Right forelimb (tissue), 1 donor: ENCODE results near the gene CCDC160.
"Not testable (repeated sequence)": the region's sequence is repeated elsewhere in the genome, so short reads cannot be mapped to it uniquely, and the experiment has no call there.

ENCODE experiments used
- DNase-seq: peaks from one replicate; pipeline ENCODE4 v3.0.0-alpha.2; 2018

CCDC160 gene

DNA sequence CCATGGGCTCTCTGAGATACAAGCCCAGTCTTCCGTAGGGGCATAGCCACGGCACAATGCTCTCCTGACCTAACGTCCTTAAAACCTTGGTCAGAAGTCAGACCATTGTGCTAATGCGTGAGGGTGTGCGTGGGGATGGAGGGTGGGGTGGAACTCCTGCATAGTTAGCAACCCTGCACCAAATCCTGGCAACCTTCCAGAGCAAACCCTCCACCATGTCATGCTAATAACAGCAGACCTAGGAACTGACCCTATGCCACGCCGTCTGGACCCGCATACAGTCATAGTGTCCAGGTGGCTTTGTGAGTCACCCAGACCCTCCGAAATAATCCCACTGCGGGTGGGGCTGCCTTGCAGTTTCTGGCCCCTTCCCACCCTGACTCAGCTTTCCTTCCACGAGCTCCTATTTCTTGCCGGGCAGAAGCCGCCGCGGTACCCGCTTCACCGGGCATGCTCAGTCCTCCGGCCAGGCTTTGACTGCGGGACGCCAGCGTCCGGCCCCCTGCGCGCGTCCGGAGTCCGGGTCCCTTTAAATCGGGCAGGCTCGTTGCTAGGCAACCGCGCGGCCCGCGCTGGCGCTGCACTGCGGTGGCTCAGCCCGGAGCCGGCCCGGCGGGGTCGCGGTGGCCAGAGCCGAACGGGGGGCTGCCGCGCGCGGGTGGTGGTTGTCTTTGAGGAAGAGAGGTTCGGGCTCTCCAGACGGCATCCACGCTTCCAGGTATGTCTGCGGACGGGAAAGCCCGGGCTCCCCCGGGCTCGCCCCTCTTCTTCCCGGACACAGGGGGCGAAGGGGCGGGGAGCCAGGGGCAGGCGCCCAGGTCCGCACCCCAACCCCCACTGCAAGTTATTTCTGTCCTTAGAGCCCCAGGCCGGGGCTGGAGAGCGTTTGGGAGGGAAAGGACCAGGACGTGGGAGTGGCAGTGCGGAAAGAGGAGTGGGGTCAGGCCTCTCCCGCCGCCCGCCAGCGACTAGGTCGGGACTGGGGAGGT, at the start of gene CCDC160:
TSS of gene CCDC160 (plus strand) at position 557 of the 989 bp plus-strand sequence. CDS start 7,619 bp downstream, outside the sequence.
- DNase-seq = peak; percentile 55

DNA sequence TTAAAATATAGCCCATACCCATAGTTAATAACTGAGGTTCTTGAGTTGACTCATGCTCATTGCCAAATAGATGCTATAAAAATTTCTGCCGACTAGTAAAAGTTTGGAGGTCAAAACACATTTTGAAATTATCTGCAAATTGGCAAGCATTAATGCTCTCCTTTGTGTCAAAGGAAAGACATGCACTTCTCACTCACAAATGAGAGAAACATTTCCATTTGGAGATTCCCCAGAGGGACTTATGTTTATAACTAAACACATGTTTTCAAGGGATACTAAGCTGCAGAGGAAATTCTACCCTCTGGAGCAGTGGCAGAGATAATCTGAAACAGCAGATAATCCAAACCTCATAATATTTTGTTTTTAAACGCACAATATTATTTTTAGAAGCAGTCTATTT, 45.7 kb upstream of the CCDC160 start:
- no peak for DNase-seq

DNA sequence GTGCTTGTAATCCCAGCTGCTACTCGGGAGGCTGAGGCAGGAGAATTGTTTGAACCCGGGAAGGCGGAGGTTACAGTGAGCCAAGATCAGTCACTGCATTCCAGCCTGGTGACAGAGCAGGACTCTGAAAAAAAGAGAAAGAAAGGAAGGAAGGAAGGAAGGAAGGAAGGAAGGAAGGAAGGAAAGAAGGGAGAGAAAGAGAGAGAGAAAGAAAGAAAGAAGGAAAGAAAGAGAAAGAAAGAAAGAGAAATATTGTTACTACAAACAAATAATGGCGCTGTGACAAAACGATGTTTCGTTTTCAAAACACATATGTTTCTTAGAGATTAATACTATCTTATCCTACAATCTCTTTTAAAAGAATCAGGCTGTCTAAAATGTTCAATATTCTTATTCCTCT, 42.1 kb upstream of the CCDC160 start:
- no peak for DNase-seq

DNA sequence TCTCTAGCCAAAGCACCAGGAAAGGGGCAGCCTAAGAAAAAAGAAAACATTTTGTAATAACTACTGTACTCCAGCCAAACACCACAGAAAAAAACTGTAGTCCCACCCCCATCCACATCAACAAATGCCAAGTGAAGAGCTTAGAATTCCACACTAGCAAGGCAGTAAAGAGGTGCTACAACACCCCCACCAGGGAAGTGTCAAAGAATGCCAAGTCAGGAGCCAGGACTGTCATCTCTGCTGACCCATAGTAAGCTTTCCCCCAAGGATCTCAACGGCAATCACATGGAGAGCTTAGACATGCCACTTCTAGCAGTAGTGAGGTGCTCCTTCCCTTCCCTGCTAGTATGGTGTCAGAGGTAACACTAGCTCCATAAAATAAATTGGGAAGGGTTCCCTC, 34.4 kb upstream of the CCDC160 start:
- no peak for DNase-seq

DNA sequence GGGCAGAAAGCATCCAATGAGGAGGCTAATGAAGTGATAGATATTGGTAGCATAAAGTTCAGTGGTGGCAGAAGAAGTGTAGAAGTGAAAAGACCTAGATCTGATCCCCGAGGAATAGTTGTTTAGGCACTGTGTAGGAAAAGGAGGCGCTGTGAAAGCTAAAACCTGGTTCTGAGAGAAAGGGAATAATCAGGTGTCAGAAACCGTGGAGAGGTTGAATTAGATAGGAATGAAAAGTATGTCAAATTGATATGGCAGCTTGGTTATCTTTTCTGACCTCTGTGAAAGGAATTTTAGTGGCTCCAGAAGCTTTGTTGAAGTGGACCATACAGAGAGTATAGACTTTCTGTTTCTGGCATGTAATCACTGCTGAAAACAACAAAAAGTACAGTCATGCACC, 30.8 kb upstream of the CCDC160 start:
- DNase-seq = no peak

DNA sequence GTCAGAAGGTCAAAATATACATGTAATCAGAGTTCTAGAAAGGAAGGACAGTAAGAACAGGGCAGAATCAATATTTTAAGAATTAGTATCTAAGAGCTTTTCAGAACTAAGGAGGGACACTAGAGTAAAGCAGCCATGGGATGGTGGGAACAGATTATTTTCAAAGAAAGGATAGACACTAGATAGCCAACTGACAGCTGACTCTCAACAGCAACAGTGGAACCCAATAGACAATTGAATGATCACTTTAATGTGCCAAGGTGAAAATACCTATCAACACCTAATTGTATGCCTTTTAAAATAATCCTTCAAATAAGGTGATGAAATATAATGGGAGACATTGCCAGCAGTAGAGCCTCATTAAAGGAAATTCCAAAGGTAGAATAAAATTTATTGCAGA, 26.5 kb upstream of the CCDC160 start:
- DNase-seq = no peak

DNA sequence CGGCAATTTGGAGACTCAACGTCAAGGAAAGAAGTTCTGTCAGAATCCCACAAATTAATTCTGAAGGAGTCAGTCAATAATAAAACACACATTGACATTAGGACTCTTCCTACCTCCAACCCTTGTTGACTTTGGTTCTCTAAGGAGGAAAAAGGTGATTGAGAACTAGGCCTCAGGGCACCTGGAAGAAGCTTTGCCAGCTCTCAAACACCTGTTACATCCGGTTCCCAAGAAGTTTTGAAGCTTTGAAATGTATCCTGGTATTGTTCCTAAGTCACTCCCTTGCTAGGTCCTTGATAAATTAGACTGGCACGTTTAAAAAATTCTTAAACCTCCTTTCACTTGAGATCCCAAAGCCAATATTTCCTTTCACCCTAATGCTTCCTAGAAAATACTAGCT, 1.7 kb upstream of the CCDC160 start:
- DNase-seq = no peak

DNA sequence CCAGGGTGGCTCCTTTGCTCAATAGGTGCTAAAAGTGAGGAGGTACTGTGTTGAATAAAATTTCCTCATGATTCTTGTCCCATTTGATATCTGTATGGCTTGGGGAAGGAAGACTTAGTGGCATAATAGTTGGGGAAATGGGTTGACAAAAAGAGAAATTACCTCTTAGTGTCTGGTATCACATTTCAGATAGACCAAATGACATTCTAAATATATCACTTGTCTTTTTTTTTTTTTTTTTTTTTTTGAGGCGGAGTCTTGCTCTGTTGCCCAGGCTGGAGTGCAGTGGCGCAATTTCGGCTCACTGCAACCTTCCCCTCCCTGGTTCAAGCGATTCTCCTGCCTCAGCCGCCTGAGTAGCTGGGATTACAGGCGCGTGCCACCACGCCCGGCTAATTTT, 1.2 kb downstream of the CCDC160 start:
- not testable (repeated sequence) for DNase-seq

DNA sequence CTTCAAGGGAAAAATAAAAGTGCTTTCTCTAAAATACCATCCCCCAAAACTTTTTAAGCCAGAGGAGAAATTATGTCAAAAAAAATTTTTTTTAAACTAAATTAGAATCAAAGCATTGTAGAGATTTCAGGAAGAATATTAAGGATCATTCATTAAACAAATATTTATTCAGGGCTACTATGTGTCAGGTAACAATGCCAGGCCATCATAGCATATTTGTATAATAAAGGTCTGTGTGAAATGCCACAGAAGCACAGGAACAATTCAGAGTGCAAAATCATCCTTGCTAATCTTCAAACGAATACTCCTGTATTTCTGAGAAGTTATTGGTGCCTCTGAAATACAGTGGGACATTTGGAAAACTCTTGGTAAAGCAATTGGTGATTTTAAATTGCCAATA, 2.0 kb downstream of the CCDC160 start:
- no peak for DNase-seq

DNA sequence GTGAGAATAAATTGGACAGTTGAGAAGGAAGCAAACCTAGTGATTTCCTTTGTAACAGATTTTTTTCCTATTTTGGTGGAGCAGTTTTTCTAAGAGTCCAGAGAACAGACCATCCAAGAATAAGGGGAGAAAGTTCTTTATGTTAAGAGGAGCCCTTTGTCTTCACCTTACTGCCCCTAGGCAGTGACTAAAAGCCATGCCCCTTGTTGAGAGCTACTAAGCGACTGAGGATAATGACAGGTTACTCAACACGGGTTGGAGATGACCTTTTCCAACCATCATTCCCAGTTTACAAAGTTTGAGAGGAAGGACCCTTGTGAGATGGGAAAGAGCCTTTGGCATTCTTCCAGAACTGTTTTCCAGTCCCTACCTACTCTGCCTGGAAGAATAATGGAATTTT, 3.2 kb downstream of the CCDC160 start:
- DNase-seq = no peak

DNA sequence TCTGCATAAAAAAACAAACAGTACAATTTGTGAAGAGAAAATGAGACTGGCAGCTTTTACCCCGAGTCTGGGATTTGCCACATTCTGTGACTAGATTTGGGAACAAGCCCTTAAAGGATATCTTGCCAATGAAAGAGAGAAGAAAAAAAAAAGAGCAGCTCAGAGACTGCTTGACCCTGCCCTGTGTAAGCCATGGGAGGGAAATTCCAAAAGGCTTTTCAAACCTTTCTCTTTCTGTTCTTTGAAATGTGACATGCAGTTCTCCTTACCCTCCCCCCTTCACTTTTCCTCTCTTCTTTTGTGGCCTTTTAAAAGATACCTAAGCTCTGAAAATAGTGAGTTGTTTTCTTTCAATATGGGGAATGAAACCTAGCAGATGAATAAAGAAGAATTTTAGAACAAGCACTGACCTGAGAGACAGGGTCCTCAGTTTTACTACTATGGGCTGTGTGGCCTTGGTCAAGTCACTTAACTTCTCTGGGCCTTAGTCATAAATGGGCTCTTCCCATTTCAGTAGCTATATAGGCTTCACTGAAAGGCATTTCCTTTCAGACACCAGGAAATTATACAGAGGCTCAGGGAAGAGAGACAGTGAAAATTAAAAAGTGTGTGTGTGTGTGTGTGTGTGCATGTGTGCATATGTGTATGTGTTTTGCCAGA, 5.1 kb downstream of the CCDC160 start:
- no peak for DNase-seq

DNA sequence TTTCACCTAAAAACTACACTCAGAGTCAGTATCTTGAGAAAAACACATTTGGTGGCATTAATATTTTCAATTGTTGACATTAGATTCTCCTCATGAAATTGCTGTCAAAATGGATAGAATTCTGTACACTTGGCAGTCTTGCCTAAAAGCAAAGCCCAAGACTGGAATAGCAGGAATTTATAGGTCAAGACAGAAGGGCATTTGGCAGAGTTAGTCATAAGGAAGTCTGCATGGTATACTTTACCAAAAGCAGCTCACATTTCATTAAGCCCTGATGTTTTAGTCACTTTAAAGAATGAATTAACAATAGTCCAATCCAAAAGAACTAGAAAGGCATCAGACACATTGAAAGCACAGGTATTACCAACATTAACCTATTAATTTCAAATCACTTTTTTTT, 7.1 kb downstream of the CCDC160 start:
- no peak for DNase-seq

DNA sequence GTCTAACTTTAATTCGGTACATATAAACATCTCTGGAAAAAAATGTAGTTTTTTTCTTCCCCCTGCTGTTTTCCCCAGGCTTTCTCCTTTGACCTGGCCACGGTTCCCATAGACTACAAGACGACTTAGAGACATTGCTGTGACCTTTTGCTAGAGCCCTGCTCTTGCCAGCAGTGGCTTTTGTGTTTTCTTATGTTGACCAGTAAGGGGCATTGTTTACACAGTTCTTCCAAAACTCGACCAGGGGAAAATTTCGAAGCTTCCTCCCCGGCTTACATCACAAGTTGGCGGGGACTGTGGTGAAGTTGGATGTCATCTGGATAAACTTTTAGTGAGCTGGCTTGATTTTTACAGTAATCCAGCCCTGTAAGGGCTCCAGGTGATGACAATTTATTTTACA, 9.3 kb downstream of the CCDC160 start:
- no peak for DNase-seq

DNA sequence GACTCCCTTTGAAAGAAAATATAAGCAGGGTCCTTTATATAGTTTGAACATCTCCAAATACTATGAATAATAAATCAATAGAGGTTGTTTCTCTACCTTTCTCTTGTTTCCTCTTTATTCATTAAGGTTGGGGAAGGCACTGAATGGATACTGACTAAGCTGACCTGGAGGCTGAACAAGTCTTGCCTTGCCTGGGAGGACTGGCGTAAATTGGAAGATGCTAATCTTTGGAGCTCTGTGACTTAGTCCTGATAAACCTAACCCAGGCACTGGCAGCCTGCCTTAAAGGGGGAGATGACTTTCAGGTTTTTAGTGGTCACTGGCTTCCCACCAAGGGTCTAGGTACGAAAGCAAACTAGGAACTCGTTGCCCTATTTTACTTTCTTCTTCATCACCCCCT, 10.5 kb downstream of the CCDC160 start:
- no peak for DNase-seq

DNA sequence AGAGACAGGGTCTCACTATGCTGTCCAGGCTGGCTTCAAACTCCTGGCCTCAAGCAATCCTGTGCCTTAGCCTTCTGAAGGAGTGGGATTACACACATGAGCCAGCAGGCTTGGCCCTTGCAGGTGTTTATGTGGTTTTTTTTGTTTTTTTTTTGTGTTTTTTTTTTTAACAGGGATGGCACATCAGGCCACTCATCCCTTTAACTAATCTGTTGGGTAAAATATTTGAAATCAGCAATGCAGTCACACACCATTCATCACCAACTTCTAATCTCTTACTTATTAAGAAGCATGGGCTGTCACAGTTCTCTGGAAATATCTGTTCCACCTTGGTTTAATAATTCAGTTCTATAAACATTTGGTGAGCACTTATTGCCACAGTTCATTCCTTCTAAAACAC, 12.3 kb downstream of the CCDC160 start:
- no peak for DNase-seq

DNA sequence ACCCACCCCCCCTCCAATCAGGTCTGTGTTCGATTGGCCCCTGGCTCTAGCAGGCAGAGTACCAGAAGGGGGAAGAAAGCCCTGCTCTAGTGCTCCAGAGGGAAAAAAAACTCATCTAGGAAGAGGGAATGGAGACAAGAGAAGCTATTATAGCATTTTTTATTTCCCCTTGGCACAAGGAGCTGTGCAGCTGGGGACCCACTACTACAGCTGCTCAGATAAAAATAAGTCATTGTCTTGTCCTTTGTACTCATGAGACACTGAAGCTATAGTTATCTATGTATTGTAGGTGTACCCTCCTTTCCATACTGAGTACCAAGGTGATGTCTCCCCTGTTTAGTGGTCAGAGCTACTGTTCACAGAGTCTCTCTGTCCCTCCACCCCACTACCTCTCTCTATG, 14.3 kb downstream of the CCDC160 start:
- DNase-seq = no peak

DNA sequence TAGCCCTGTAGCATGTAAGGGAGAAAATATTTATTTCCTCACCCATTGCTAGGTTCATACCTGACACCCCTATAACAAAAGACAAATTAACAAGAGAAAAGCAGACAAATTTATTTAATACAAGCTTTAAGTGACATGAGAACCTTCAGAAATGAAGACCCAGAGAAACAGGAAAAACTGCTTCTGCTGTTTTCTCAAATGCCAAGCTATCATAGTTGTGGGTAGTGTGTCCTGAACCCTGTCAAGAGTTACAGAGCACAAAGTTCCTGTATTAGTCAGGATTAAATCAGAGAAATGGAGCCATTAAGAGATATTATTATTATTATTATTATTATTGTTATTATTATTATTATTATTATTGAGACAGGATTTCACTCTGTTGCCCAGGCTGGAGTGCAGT, 17.5 kb downstream of the CCDC160 start:
- no peak for DNase-seq

DNA sequence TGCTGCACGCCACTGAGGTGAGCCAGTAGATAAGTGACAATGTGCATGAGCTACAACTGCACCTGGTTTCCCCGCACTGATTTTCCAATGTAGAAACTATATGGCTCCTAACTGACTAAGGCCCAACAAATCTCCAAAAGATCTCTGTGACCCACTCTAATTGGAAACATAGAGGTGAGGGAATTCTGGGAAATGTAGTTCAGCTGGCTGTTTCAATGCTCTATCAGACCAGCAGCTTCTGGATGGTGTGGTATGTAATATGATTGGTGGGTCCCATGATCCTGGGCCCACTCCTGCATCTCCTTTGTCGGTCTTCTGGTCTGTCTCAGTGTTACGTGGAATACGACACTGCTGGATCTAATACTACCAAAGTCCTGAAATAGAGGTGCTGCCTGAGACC, 18.6 kb downstream of the CCDC160 start:
- DNase-seq = no peak

DNA sequence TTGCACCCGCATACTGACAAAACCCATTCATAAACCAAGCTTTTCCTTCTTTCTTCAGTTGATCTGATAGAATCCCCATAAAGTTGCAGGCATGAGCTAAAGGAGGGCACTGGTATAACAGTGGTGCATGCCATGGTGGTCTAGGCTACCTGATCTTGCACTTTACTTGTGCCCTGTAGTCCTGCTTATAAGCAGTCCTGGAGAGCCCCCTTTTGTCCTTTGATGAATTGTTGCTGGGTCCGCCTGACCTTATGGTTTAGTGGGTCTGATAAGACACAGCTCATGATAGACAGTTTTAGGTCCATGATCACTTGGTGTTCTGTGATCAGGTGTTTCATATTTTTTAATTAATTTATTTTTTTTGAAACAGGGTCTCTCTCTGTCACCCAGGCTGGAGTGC, 19.7 kb downstream of the CCDC160 start:
- no peak for DNase-seq

DNA sequence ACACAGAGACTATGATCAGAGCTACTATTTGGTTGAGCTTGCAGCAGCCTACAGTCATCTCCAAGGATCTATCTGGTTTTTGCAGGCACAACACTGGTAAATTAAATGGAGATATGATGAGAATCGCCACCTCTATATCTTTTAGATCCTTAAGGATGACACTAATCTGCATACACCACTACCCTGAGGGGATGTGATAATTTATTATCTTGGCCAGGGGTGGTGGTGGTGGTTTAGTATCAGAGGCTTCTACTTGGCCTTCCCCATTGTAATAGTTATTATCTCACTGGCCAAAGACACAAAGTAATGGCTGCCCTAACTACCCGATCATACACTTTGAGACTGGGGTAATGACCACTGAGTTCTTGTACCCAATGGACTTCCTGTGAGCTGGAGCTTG, 21.2 kb downstream of the CCDC160 start:
- no peak for DNase-seq

DNA sequence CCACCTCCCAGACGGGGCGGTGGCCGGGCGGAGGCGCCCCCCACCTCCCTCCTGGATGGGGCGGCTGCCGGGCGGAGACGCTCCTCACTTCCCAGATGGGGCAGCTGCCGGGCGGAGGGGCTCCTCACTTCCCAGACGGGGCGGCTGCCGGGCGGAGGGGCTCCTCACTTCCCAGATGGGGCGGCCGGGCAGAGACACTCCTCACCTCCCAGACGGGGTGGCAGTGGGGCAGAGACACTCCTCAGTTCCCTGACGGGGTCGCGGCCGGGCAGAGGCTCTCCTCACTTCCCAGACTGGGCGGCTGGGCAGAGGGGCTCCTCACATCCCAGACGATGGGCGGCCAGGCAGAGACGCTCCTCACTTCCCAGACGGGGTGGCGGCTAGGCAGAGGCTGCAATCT, 49.0 kb downstream of the CCDC160 start:
- DNase-seq = not testable (repeated sequence)

DNA sequence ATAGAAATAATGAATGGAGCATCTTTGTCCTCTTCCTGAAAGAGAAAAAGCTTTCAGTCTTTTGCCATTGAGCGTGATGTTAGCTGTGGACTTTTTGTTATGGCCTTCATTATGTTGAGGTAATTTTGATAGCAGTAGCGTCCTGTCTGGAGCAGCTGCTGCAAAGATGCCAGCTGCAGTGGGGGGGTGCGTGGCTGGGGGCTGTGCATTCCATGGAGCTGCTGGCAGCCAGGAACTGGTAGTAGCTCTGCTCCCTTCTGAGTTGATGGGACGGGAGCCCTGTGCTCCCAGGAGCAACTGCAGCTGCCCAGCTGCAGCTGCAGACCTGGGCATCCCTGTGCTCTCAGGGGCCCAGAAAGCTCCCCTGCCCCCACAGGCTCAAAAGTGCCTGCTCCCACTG, 50.4 kb downstream of the CCDC160 start:
- no peak for DNase-seq

DNA sequence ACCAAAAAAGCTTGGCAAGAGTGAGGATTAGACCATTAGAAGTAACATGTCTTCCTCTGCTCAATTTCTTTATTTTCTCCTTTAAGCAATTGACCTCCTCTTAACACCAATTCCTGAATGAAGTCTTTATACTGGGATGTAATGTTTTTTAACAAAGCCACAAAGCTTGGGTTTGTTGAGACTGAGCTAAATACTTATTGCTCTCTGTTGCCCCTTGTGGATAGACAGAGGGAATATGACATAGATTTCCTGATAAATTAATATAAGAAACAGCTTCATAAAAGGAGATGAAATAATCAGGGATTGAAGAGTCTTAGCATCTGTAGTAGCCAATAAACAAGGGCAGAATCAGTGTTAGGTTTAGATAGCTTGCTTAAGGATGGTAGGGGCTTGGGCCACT, 57.6 kb downstream of the CCDC160 start:
- DNase-seq = no peak
